ENCODE measurements around the gene ENTPD1. TPM values are rescaled to one million over a fixed set of nuclear protein-coding genes. Genes with fewer than 3 reads are reported as not detected.
A peak's percentile ranks its signal among the peaks of the same experiment; 100 is the strongest.

Gene ENTPD1
- polyA plus RNA-seq, 3 donors: 62.2 to 71.1 (median 70.4) TPM

GRCh38 chr10:95847007-95847406 is 91.0 kb downstream of the ENTPD1 start:
- Histone ChIP-seq H3K36me3 (replicated peaks in 1 of 2; ENCODE audit: control insufficient read depth in 1 of 2, insufficient read depth in 2 of 2, low read length in 2 of 2) (peaks cover 87 to 89% of the 10 kb centered on the region in 2 donors), H2AFZ (ENCODE audit: insufficient read depth, low read depth, low read length, poor library complexity, severe bottlenecking) (no peak overlapping the region), H4K20me1 (ENCODE audit: insufficient read depth, low read length) (peaks cover 22% of the 10 kb centered on the region), H3K9me3 (replicated peaks in 1 of 2; ENCODE audit: control insufficient read depth in 1 of 2, insufficient read depth in 1 of 2, low read length in 2 of 2) (no peaks in the 10 kb centered on the region), H3K4me1 (ENCODE audit: control insufficient read depth in 1 of 2, insufficient read depth in 2 of 2, low read length in 2 of 2) (peaks cover 3 to 4% of the 10 kb centered on the region in 2 donors), H3K4me3 (replicated peaks in 1 of 3; ENCODE audit: low read depth in 2 of 3, low read length in 3 of 3) (no peak overlapping the region), H3K9ac (ENCODE audit: insufficient read depth, low read length, poor library complexity, severe bottlenecking) (no peak overlapping the region), H3K27ac (ENCODE audit: low read depth in 1 of 2, low read length in 2 of 2) (no peak overlapping the region), H3K4me2 (replicated peaks; ENCODE audit: extremely low read depth, low read length, poor library complexity, severe bottlenecking) (no peak overlapping the region), H3K79me2 (ENCODE audit: insufficient read depth, low read length) (no peaks in the 10 kb centered on the region), H3K27me3 (ENCODE audit: control insufficient read depth in 2 of 2, insufficient read depth in 2 of 2, low read length in 2 of 2) (no peaks in the 10 kb centered on the region)
- intact Hi-C loops (cut with micrococcal nuclease): no loop called here
- Mint-ChIP-seq H3K4me1 (peaks cover 7% of the 10 kb centered on the region), H3K9me3 (peaks cover 0 to 3% (median 0%) of the 10 kb centered on the region in 7 donors), H3K4me3 (no peak overlapping the region), H3K36me3 (peaks cover 86 to 94% of the 10 kb centered on the region in 2 donors), H3K27me3 (ENCODE audit: low read depth in 3 of 3) (no peaks in the 10 kb centered on the region), H3K27ac (no peak overlapping the region)
- DNase-seq: no peak
- TF ChIP-seq, protein P1, sequence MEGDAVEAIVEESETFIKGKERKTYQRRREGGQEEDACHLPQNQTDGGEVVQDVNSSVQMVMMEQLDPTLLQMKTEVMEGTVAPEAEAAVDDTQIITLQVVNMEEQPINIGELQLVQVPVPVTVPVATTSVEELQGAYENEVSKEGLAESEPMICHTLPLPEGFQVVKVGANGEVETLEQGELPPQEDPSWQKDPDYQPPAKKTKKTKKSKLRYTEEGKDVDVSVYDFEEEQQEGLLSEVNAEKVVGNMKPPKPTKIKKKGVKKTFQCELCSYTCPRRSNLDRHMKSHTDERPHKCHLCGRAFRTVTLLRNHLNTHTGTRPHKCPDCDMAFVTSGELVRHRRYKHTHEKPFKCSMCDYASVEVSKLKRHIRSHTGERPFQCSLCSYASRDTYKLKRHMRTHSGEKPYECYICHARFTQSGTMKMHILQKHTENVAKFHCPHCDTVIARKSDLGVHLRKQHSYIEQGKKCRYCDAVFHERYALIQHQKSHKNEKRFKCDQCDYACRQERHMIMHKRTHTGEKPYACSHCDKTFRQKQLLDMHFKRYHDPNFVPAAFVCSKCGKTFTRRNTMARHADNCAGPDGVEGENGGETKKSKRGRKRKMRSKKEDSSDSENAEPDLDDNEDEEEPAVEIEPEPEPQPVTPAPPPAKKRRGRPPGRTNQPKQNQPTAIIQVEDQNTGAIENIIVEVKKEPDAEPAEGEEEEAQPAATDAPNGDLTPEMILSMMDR (IDR thresholded peaks at IDR 0.05): no peak

DNA sequence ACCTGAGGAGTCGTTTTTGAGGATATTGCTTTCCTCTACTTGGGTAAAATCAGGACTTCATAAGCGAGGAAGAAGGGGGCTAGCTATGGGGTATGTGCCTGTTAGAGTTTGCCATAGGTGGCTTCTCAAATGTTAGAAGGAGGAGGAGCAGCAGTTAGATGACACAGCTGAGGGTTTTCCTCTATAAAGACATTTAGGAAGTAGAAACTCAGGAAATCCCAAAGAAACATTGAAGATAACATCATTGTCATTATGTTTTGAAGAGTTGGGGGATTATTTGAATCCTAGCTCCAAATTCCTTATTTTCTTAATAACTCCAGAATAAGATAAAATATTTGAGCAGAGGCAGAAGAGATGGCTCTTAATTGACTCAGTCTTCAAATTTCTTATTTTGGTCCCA is 92.9 kb downstream of the ENTPD1 start:
- Histone ChIP-seq H3K27me3 (ENCODE audit: control insufficient read depth in 2 of 2, insufficient read depth in 2 of 2, low read length in 2 of 2) (no peaks in the 10 kb centered on the region), H3K4me2 (replicated peaks; ENCODE audit: extremely low read depth, low read length, poor library complexity, severe bottlenecking) (no peak overlapping the region), H3K9me3 (replicated peaks in 1 of 2; ENCODE audit: control insufficient read depth in 1 of 2, insufficient read depth in 1 of 2, low read length in 2 of 2) (no peaks in the 10 kb centered on the region), H3K4me3 (replicated peaks in 1 of 3; ENCODE audit: low read depth in 2 of 3, low read length in 3 of 3) (no peak overlapping the region), H2AFZ (ENCODE audit: insufficient read depth, low read depth, low read length, poor library complexity, severe bottlenecking) (no peak overlapping the region), H3K4me1 (ENCODE audit: control insufficient read depth in 1 of 2, insufficient read depth in 2 of 2, low read length in 2 of 2) (no peaks in the 10 kb centered on the region), H3K79me2 (ENCODE audit: insufficient read depth, low read length) (no peaks in the 10 kb centered on the region), H3K36me3 (replicated peaks in 1 of 2; ENCODE audit: control insufficient read depth in 1 of 2, insufficient read depth in 2 of 2, low read length in 2 of 2) (peaks cover 69 to 71% of the 10 kb centered on the region in 2 donors), H3K27ac (ENCODE audit: low read depth in 1 of 2, low read length in 2 of 2) (no peak overlapping the region), H3K9ac (ENCODE audit: insufficient read depth, low read length, poor library complexity, severe bottlenecking) (no peak overlapping the region), H4K20me1 (ENCODE audit: insufficient read depth, low read length) (peaks cover 16% of the 10 kb centered on the region)
- WGBS (ENCODE audit: insufficient coverage): 100% methylated on average over 2 of the region's 2 CpGs
- intact Hi-C loops (cut with micrococcal nuclease): no loop called here
- Mint-ChIP-seq H3K36me3 (peaks cover 78 to 90% of the 10 kb centered on the region in 2 donors), H3K4me3 (no peak overlapping the region), H3K4me1 (peaks cover 7% of the 10 kb centered on the region), H3K9me3 (peaks cover 0 to 3% (median 0%) of the 10 kb centered on the region in 7 donors), H3K27ac (peak overlapping the region in 1 of 7 donors; percentile 15), H3K27me3 (ENCODE audit: low read depth in 3 of 3) (no peaks in the 10 kb centered on the region)
- DNase-seq: no peak
- TF ChIP-seq, protein P1 (IDR thresholded peaks at IDR 0.05): no peak

Measured in CD14-positive monocyte (primary cell).